Right atrium auricular region (tissue), 2 donors: ENCODE measurements around the gene ATP8B4. TPM values are rescaled to one million over a fixed set of nuclear protein-coding genes. Genes with fewer than 3 reads are reported as not detected.

Experiments used
- DNase-seq: peaks from one replicate; pipeline ENCODE4 v3.0.0-alpha.2; 2019; ENCODE audit warnings: low spot score
- H3K27ac ChIP-seq, 2 donors: fragments of 200-600 bp; sonication (generic); 1 replicate in 1 of 2; 2 replicates in 1 of 2; pipeline ENCODE4 v1.5.1; 2016 to 2019
- H3K27me3 ChIP-seq, 2 donors: fragments of 200-600 bp; sonication (generic); one replicate each; pipeline versions ENCODE4 v1.5.1 to v1.6.0; 2017 to 2019
- H3K36me3 ChIP-seq: fragments of 200-600 bp; sonication (generic); one replicate; pipeline ENCODE4 v1.5.1; 2016
- H3K4me1 ChIP-seq, 2 donors: fragments of 200-600 bp; sonication (generic); one replicate each; pipeline versions ENCODE4 v1.5.1 to v1.6.0; 2017 to 2019
- H3K4me3 ChIP-seq, 2 donors: fragments of 200-600 bp; sonication (generic); 1 replicate in 1 of 2; 2 replicates in 1 of 2; pipeline ENCODE4 v1.5.1; 2017 to 2019; ENCODE audit warnings: mild to moderate bottlenecking in 1 of 2, moderate library complexity in 1 of 2
- H3K9me3 ChIP-seq, 2 donors: fragments of 200-600 bp; sonication (generic); one replicate each; pipeline ENCODE4 v1.5.1; 2019
- CTCF ChIP-seq, 2 donors: fragments of 200-600 bp; sonication (generic); IDR thresholded peaks; one replicate each; pipeline ENCODE4 v1.5.1; 2019; ENCODE audit warnings: antibody characterized with exemption in 2 of 2
- total RNA-seq, 2 donors: library from RNA; depleted of rRNA; stranded (reverse); fragments of >200 nt; gene quantifications; one replicate each; pipeline ENCODE4 v1.1.0, GENCODE V29; 2016

The ATP8B4 gene
- 1 to 10 TPM; 2.0 to 2.5 TPM for total RNA-seq

GRCh38 chr15:50119063-50120040 is at the start of gene ATP8B4:
Gene ATP8B4 (minus strand): TSS chr15:50119233. CDS start chr15:50106966, 12,267 bp downstream.
- DNase-seq = no peak
- no peak for TF ChIP-seq CTCF (IDR thresholded peaks at IDR 0.05)
- no peaks in the 10 kb centered on the region for H3K4me1 ChIP-seq
- no peaks in the 10 kb centered on the region for H3K27me3 ChIP-seq
- H3K9me3 ChIP-seq = peaks cover 0 to 8% of the 10 kb centered on the region in 2 donors
- no peak within 1 kb of the TSS for H3K27ac ChIP-seq
- H3K36me3 ChIP-seq = no peaks in the 10 kb centered on the region
- H3K4me3 ChIP-seq = no peak within 1 kb of the TSS

- no peaks in the 10 kb centered on the region for H3K36me3 ChIP-seq
- no peak for TF ChIP-seq CTCF (IDR thresholded peaks at IDR 0.05)
- no peak overlapping the region for H3K4me3 ChIP-seq
- no peaks in the 10 kb centered on the region for H3K9me3 ChIP-seq
- H3K27ac ChIP-seq = no peak overlapping the region
- no peaks in the 10 kb centered on the region for H3K4me1 ChIP-seq
- no peaks in the 10 kb centered on the region for H3K27me3 ChIP-seq
- no peak for DNase-seq
Measured at GRCh38 chr15:50168379-50168778, 49.3 kb upstream of the ATP8B4 start.

- Histone ChIP-seq H3K27ac (no peak overlapping the region), H3K9me3 (peaks cover 0 to 5% of the 10 kb centered on the region in 2 donors), H3K27me3 (no peaks in the 10 kb centered on the region), H3K4me1 (no peaks in the 10 kb centered on the region), H3K4me3 (no peak overlapping the region), H3K36me3 (no peaks in the 10 kb centered on the region)
- TF ChIP-seq CTCF (IDR thresholded peaks at IDR 0.05) = no peak
- no peak for DNase-seq
Measured at GRCh38 chr15:50167110-50167509, 48.1 kb upstream of the ATP8B4 start.

GRCh38 chr15:50166216-50166615 is 47.2 kb upstream of the ATP8B4 start:
- Histone ChIP-seq H3K4me1 (no peaks in the 10 kb centered on the region), H3K4me3 (no peak overlapping the region), H3K9me3 (peaks cover 0 to 5% of the 10 kb centered on the region in 2 donors), H3K27ac (no peak overlapping the region), H3K36me3 (no peaks in the 10 kb centered on the region), H3K27me3 (no peaks in the 10 kb centered on the region)
- DNase-seq = no peak
- no peak for TF ChIP-seq CTCF (IDR thresholded peaks at IDR 0.05)

- H3K4me3 ChIP-seq = no peak overlapping the region
- no peak for DNase-seq
- H3K9me3 ChIP-seq = peaks cover 0 to 5% of the 10 kb centered on the region in 2 donors
- no peaks in the 10 kb centered on the region for H3K4me1 ChIP-seq
- H3K27me3 ChIP-seq = no peaks in the 10 kb centered on the region
- no peak overlapping the region for H3K27ac ChIP-seq
- H3K36me3 ChIP-seq = no peaks in the 10 kb centered on the region
- TF ChIP-seq CTCF (IDR thresholded peaks at IDR 0.05) = no peak
Measured at GRCh38 chr15:50164458-50164857, 45.4 kb upstream of the ATP8B4 start.
